HCT116 (cell line): ENCODE measurements around the gene ZBTB26.

Experiments
- CBX3 ChIP-seq: IDR thresholded peaks from 2 replicates; pipeline ENCODE4 v1.6.1; 2012; ENCODE audit warnings: low read depth
- CTCF ChIP-seq, 3 experiments: fragments of 200-600 bp in 1 of 3; sonication (generic) in 1 of 3; IDR thresholded peaks in 2 of 3; conservative IDR thresholded peaks in 1 of 3; 2 replicates each; pipeline ENCODE4 v1.5.1; 2012 to 2017; ENCODE audit warnings: low read depth in 2 of 3, low read length in 2 of 3, antibody characterized with exemption in 1 of 3, borderline replicate concordance in 1 of 3, control low read depth in 1 of 3, mild to moderate bottlenecking in 1 of 3, mixed read lengths in 1 of 3, mixed run types in 1 of 3, moderate library complexity in 1 of 3; ENCODE audit not compliant: insufficient read depth in 1 of 3
- EGR1 ChIP-seq: IDR thresholded peaks from 2 replicates; pipeline ENCODE4 v1.6.1; 2012; ENCODE audit warnings: low read depth
- ELF1 ChIP-seq: IDR thresholded peaks from 2 replicates; pipeline ENCODE4 v1.6.1; 2012; ENCODE audit warnings: low read depth, borderline replicate concordance
- EZH2phosphoT487 ChIP-seq: fragments of 200-600 bp; IDR thresholded peaks from 2 replicates; pipeline ENCODE4 v1.6.1; 2018; ENCODE audit warnings: antibody characterized with exemption, borderline replicate concordance
- FOSL1 ChIP-seq: IDR thresholded peaks from 2 replicates; pipeline ENCODE4 v1.6.1; 2012; ENCODE audit warnings: low read depth
- POLR2A ChIP-seq: IDR thresholded peaks from 2 replicates; pipeline ENCODE4 v1.7.0; 2011; ENCODE audit warnings: borderline replicate concordance; ENCODE audit not compliant: insufficient read depth, insufficient read length; ENCODE audit errors: extremely low read depth
- POLR2AphosphoS5 ChIP-seq: IDR thresholded peaks from 2 replicates; pipeline ENCODE4 v1.6.1; 2011; ENCODE audit warnings: mild to moderate bottlenecking, low read depth, low read length, moderate library complexity
- YY1 ChIP-seq: IDR thresholded peaks from 2 replicates; pipeline ENCODE4 v1.6.1; 2011; ENCODE audit warnings: low read length, low read depth, moderate library complexity, mild to moderate bottlenecking; ENCODE audit not compliant: insufficient replicate concordance; ENCODE audit errors: extremely low read depth
- ZBTB33 ChIP-seq: IDR thresholded peaks from 2 replicates; pipeline ENCODE4 v1.6.1; 2011; ENCODE audit warnings: mild to moderate bottlenecking, low read length, moderate library complexity; ENCODE audit not compliant: insufficient replicate concordance; ENCODE audit errors: extremely low read depth
- ZFX ChIP-seq: fragments of 450-650 bp; IDR thresholded peaks from 2 replicates; pipeline ENCODE4 v1.6.1; 2017

- TF ChIP-seq POLR2AphosphoS5 (no peak), EGR1 (no peak), CTCF (IDR thresholded peaks at IDR 0.05 in 2 of 3, conservative IDR thresholded peaks at IDR 0.05 in 1 of 3; ENCODE audit: borderline replicate concordance in 1 of 3, insufficient read depth in 1 of 3, low read depth in 2 of 3, low read length in 2 of 3) (no peak), EZH2phosphoT487 (no peak), FOSL1 (no peak), ZBTB33 (no peak), YY1 (no peak), CBX3 (no peak), POLR2A (no peak), ZFX (no peak), ELF1 (no peak)
Measured at GRCh38 chr9:122946461-122947005, 15.2 kb upstream of the ZBTB26 start.
